HepG2 (cell line): ENCODE measurements around the gene PDE4D.

Experiments used
- BATF2 ChIP-seq: sonication (generic); formaldehyde crosslinking; IDR thresholded peaks from 2 replicates; pipeline ENCODE4 v1.8.0; 2022; ENCODE audit warnings: mild to moderate bottlenecking, missing genetic modification reagents, moderate library complexity
- CTCF ChIP-seq: sonication (generic); formaldehyde crosslinking; IDR thresholded peaks from 2 replicates; pipeline ENCODE4 v1.5.0; 2020; ENCODE audit warnings: mild to moderate bottlenecking, missing genetic modification reagents, moderate library complexity
- HHEX ChIP-seq: IDR thresholded peaks from 2 replicates; pipeline ENCODE4 v1.6.1; 2016; ENCODE audit warnings: control low read depth
- JUNB ChIP-seq: sonication (generic); formaldehyde crosslinking; IDR thresholded peaks from 2 replicates; pipeline ENCODE4 v1.8.0; 2022; ENCODE audit warnings: missing genetic modification reagents, mild to moderate bottlenecking, borderline replicate concordance
- MTA1 ChIP-seq: sonication (generic); formaldehyde crosslinking; IDR thresholded peaks from 2 replicates; pipeline ENCODE4 v1.4.0; 2020; ENCODE audit warnings: missing genetic modification reagents, mild to moderate bottlenecking, borderline replicate concordance
- PHB2 ChIP-seq: fragments of 450-650 bp; IDR thresholded peaks from 2 replicates; pipeline ENCODE4 v1.6.1; 2018; ENCODE audit not compliant: partially characterized antibody
- ZNF331 ChIP-seq: sonication (generic); formaldehyde crosslinking; IDR thresholded peaks from 2 replicates; pipeline ENCODE4 v1.4.0; 2020; ENCODE audit warnings: missing genetic modification reagents
- ZNF616 ChIP-seq: sonication (generic); formaldehyde crosslinking; IDR thresholded peaks from 2 replicates; pipeline ENCODE4 v1.5.0; 2020; ENCODE audit warnings: low read depth, mild to moderate bottlenecking, missing genetic modification reagents

- TF ChIP-seq MTA1 (no peak), PHB2 (no peak), ZNF331 (CRISPR knock-in tag) (no peak), JUNB (CRISPR knock-in tag) (no peak), ZNF616 (CRISPR knock-in tag) (no peak), BATF2 (CRISPR knock-in tag) (no peak), HHEX (CRISPR knock-in tag) (no peak), CTCF (no peak)
These were observed 447.2 kb downstream of the PDE4D start for GRCh38 chr5:59446356-59446755.
